CD14-positive monocyte (primary cell): Measurements from ENCODE around the gene CCNL2. TPM values are rescaled to one million over a fixed set of nuclear protein-coding genes. Genes with fewer than 3 reads are reported as not detected.
"Not testable (repeated sequence)": the region's sequence is repeated elsewhere in the genome, so short reads cannot be mapped to it uniquely, and the experiment has no call there.

Experiments used
- DNase-seq, 3 donors: peaks; one replicate each; pipeline ENCODE4 v3.0.0-alpha.2; 2011 to 2022
- H2AFZ ChIP-seq: 2 replicates; pipeline ENCODE4 v1.6.0; 2012; ENCODE audit warnings: mild to moderate bottlenecking, low read depth, low read length, inconsistent platforms; ENCODE audit not compliant: insufficient read depth, poor library complexity, severe bottlenecking
- H3K27ac ChIP-seq, 2 donors: 1 replicate in 1 of 2; 2 replicates in 1 of 2; pipeline ENCODE4 v1.5.1; 2012 to 2013; ENCODE audit warnings: low read length in 2 of 2, control low read depth in 1 of 2, inconsistent platforms in 1 of 2, low read depth in 1 of 2, mild to moderate bottlenecking in 1 of 2
- H3K27me3 ChIP-seq, 2 donors: one replicate each; pipeline versions ENCODE4 v1.6.0 to v1.6.1; 2011 to 2013; ENCODE audit warnings: low read length in 2 of 2; ENCODE audit not compliant: control insufficient read depth in 2 of 2, insufficient read depth in 2 of 2
- H3K36me3 ChIP-seq, 2 donors: replicated peaks in 1 of 2; 1 replicate in 1 of 2; 2 replicates in 1 of 2; pipeline versions ENCODE4 v1.5.1 to v1.6.1; 2012 to 2013; ENCODE audit warnings: low read length in 2 of 2, control low read depth in 1 of 2, inconsistent platforms in 1 of 2, mild to moderate bottlenecking in 1 of 2; ENCODE audit not compliant: insufficient read depth in 2 of 2, control insufficient read depth in 1 of 2
- H3K4me1 ChIP-seq, 2 donors: 1 replicate in 1 of 2; 2 replicates in 1 of 2; pipeline versions ENCODE4 v1.5.1 to v1.6.1; 2012 to 2013; ENCODE audit warnings: low read length in 2 of 2, control low read depth in 1 of 2, inconsistent platforms in 1 of 2, mild to moderate bottlenecking in 1 of 2, moderate library complexity in 1 of 2; ENCODE audit not compliant: insufficient read depth in 2 of 2, control insufficient read depth in 1 of 2
- H3K4me2 ChIP-seq: replicated peaks from 2 replicates; pipeline ENCODE3; 2012; ENCODE audit warnings: low read length, moderate library complexity, mild to moderate bottlenecking; ENCODE audit not compliant: poor library complexity, severe bottlenecking; ENCODE audit errors: extremely low read depth
- H3K4me3 ChIP-seq, 3 experiments: fragments of 200-600 bp in 1 of 3; sonication (generic) in 1 of 3; replicated peaks in 1 of 3; 1 replicate in 2 of 3; 2 replicates in 1 of 3; pipeline ENCODE4 v1.5.1; 2011 to 2013; ENCODE audit warnings: low read length in 3 of 3, mild to moderate bottlenecking in 3 of 3, control low read depth in 2 of 3, low read depth in 2 of 3, inconsistent platforms in 1 of 3, moderate library complexity in 1 of 3
- H3K79me2 ChIP-seq: 2 replicates; pipeline ENCODE4 v1.6.0; 2012; ENCODE audit warnings: mild to moderate bottlenecking, control low read depth, inconsistent platforms, low read length, moderate library complexity; ENCODE audit not compliant: insufficient read depth
- H3K9ac ChIP-seq: 2 replicates; pipeline ENCODE4 v1.6.0; 2017; ENCODE audit warnings: low read length, mild to moderate bottlenecking; ENCODE audit not compliant: insufficient read depth, poor library complexity, severe bottlenecking
- H3K9me3 ChIP-seq, 2 donors: replicated peaks in 1 of 2; 1 replicate in 1 of 2; 2 replicates in 1 of 2; pipeline versions ENCODE4 v1.5.1 to v1.6.1; 2012 to 2013; ENCODE audit warnings: low read length in 2 of 2, control low read depth in 1 of 2; ENCODE audit not compliant: control insufficient read depth in 1 of 2, insufficient read depth in 1 of 2
- H4K20me1 ChIP-seq: 2 replicates; pipeline ENCODE4 v1.6.0; 2012; ENCODE audit warnings: mild to moderate bottlenecking, low read length, control low read depth, moderate library complexity; ENCODE audit not compliant: insufficient read depth
- H3K27ac Mint-ChIP-seq, 7 donors: one replicate each; pipeline ENCODE4 v1.8.0; 2020; ENCODE audit warnings: mild to moderate bottlenecking in 7 of 7, mixed read lengths in 7 of 7, moderate library complexity in 6 of 7, inconsistent platforms in 2 of 7
- H3K27me3 Mint-ChIP-seq, 3 donors: one replicate each; pipeline ENCODE4 v1.8.0; 2021 to 2022; ENCODE audit warnings: low read depth in 3 of 3, mild to moderate bottlenecking in 3 of 3, mixed read lengths in 3 of 3, moderate library complexity in 3 of 3, inconsistent platforms in 1 of 3
- H3K36me3 Mint-ChIP-seq, 2 donors: one replicate each; pipeline ENCODE4 v1.8.0; 2020; ENCODE audit warnings: mixed read lengths in 2 of 2, inconsistent platforms in 1 of 2, mild to moderate bottlenecking in 1 of 2
- H3K4me1 Mint-ChIP-seq: one replicate; pipeline ENCODE4 v1.8.0; 2020; ENCODE audit warnings: mild to moderate bottlenecking, mixed read lengths
- H3K4me3 Mint-ChIP-seq, 2 donors: one replicate each; pipeline ENCODE4 v1.8.0; 2020; ENCODE audit warnings: mild to moderate bottlenecking in 2 of 2, mixed read lengths in 2 of 2, moderate library complexity in 1 of 2
- H3K9me3 Mint-ChIP-seq, 7 donors: one replicate each; pipeline ENCODE4 v1.8.0; 2020 to 2022; ENCODE audit warnings: mixed read lengths in 7 of 7, mild to moderate bottlenecking in 6 of 7, moderate library complexity in 6 of 7, inconsistent platforms in 2 of 7
- WGBS: methylation state at CpG from one replicate; pipeline ENCODE4 v1.1.5; 2013; ENCODE audit warnings: missing lambda C conversion rate; ENCODE audit not compliant: insufficient coverage; 5-methylcytosine and 5-hydroxymethylcytosine counted together
- intact Hi-C, 2 donors: fragments of 100-400 bp; cut with micrococcal nuclease; formaldehyde crosslinking; loops; one replicate each; pipeline versions ENCODE4 v1.15.0 to v1.15.1; 2023
- polyA plus RNA-seq, 3 donors: library from polyadenylated mRNA; depleted of rRNA in 1 of 3; unstranded in 2 of 3; stranded (reverse) in 1 of 3; fragments of 300-500 nt in 2 of 3; fragments of >200 nt in 1 of 3; fragmentation: Illumina TruSeq in 2 of 3; gene quantifications; 1 replicate in 2 of 3; 2 replicates in 1 of 3; pipeline ENCODE4 v1.2.3, GENCODE V29; 2012 to 2021
- TF ChIP-seq, protein P1 (sequence below): fragments of 200-600 bp; IDR thresholded peaks from one replicate; pipeline ENCODE4 v1.8.0; 2022; ENCODE audit warnings: antibody characterized with exemption, mild to moderate bottlenecking

The CCNL2 gene
- polyA plus RNA-seq, 3 donors = 8.6 to 178 (median 10.4) TPM

DNA sequence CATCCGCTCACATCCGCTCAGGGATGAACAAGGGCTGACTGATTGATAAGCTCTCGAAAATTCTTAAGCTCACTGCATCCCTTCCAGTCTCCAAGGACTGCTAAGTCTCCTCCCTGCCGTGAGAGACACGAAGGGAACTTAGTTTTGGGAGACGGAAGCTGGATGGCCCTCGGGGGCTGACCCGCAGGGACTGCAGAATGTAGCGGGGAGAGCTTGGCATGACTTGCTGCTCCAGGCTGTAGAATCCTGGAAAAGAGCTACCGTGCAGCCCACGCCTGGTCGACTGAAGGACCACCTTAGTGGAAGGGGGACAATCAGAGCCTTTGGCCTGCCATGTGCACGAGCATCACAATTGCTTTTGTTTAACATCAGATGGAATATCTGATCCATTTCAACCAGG lies 16.6 kb upstream of the CCNL2 start:
- H3K4me3 Mint-ChIP-seq = no peak overlapping the region
- no peak overlapping the region for H3K27ac Mint-ChIP-seq

DNA sequence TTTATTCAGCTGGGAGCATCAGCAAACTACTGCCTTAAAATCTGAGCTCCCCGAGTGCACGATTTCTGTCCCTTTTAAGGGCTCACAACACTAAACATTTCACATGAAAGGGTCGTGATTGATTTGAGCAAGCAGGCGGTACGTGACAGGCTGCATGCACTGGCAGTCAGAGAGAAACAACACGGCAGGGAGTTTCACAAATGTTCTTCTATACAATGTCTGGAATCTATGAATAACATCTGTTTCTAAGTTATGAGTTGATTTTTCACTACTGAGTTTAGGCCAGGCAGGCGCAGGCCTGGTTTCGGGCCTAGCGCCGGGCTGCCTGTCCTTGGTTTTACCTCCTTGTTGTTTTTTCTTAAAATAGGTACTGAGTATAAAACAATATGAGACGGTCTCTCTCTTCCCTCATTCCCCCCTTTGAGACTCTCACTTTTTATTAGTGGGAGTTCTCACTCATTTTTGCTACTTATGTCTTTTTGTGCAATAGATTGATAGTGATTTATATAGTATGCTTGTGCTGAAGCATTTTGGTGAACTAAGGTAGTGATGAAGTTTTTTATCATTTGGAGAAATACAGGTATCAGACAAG lies 13.3 kb upstream of the CCNL2 start:
- H3K4me1 Mint-ChIP-seq = peaks cover 14% of the 10 kb centered on the region
- H3K27ac Mint-ChIP-seq, H3K4me2 ChIP-seq, H3K36me3 Mint-ChIP-seq, DNase-seq, H2AFZ ChIP-seq, H3K9ac ChIP-seq, H4K20me1 ChIP-seq, intact Hi-C loops, H3K4me3 Mint-ChIP-seq, H3K27ac ChIP-seq, H3K27me3 ChIP-seq, H3K27me3 Mint-ChIP-seq, H3K36me3 ChIP-seq, H3K4me3 ChIP-seq: not testable (repeated sequence)
- Histone ChIP-seq H3K4me1 (peaks cover 9 to 14% of the 10 kb centered on the region in 2 donors), H3K9me3 (peaks cover 10 to 21% of the 10 kb centered on the region in 2 donors), H3K79me2 (peaks cover 16% of the 10 kb centered on the region)
- WGBS = no CpG with 5 or more reads among the region's 11 CpGs
- H3K9me3 Mint-ChIP-seq = peaks cover 10 to 28% (median 20%) of the 10 kb centered on the region in 7 donors

More for the DNA sequence above, 16.6 kb upstream of the CCNL2 start:
- no peak for DNase-seq
- no peaks in the 10 kb centered on the region for H3K4me1 Mint-ChIP-seq
- H3K9me3 Mint-ChIP-seq = peaks cover 10 to 26% (median 20%) of the 10 kb centered on the region in 7 donors
- Histone ChIP-seq H3K79me2 (no peaks in the 10 kb centered on the region), H3K4me2 (no peak overlapping the region), H3K4me3 (no peak overlapping the region), H3K9me3 (peaks cover 10 to 21% of the 10 kb centered on the region in 2 donors), H3K27me3 (peaks cover under 1 to 9% of the 10 kb centered on the region in 2 donors), H3K27ac (no peak overlapping the region), H3K9ac (no peak overlapping the region), H4K20me1 (no peaks in the 10 kb centered on the region), H2AFZ (no peak overlapping the region), H3K36me3 (no peaks in the 10 kb centered on the region), H3K4me1 (no peaks in the 10 kb centered on the region)
- TF ChIP-seq, protein P1, sequence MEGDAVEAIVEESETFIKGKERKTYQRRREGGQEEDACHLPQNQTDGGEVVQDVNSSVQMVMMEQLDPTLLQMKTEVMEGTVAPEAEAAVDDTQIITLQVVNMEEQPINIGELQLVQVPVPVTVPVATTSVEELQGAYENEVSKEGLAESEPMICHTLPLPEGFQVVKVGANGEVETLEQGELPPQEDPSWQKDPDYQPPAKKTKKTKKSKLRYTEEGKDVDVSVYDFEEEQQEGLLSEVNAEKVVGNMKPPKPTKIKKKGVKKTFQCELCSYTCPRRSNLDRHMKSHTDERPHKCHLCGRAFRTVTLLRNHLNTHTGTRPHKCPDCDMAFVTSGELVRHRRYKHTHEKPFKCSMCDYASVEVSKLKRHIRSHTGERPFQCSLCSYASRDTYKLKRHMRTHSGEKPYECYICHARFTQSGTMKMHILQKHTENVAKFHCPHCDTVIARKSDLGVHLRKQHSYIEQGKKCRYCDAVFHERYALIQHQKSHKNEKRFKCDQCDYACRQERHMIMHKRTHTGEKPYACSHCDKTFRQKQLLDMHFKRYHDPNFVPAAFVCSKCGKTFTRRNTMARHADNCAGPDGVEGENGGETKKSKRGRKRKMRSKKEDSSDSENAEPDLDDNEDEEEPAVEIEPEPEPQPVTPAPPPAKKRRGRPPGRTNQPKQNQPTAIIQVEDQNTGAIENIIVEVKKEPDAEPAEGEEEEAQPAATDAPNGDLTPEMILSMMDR = no peak
- intact Hi-C loops = no loop called here
- WGBS = 87% methylated on average over 11 of the region's 13 CpGs
- peaks cover 0 to 3% of the 10 kb centered on the region in 2 donors for H3K36me3 Mint-ChIP-seq
- H3K27me3 Mint-ChIP-seq = peaks cover 11 to 12% (median 12%) of the 10 kb centered on the region in 3 donors
